HPDE6-E6E7 (cell line): ENCODE data around the gene ITGB4.
"Not testable (repeated sequence)": the region's sequence is repeated elsewhere in the genome, so short reads cannot be mapped to it uniquely, and the experiment has no call there.

Source experiments
- DNase-seq: peaks from one replicate; pipeline ENCODE4 v3.0.0; 2011; ENCODE audit warnings: missing footprints; ENCODE audit errors: extremely low spot score

Gene ITGB4

DNA sequence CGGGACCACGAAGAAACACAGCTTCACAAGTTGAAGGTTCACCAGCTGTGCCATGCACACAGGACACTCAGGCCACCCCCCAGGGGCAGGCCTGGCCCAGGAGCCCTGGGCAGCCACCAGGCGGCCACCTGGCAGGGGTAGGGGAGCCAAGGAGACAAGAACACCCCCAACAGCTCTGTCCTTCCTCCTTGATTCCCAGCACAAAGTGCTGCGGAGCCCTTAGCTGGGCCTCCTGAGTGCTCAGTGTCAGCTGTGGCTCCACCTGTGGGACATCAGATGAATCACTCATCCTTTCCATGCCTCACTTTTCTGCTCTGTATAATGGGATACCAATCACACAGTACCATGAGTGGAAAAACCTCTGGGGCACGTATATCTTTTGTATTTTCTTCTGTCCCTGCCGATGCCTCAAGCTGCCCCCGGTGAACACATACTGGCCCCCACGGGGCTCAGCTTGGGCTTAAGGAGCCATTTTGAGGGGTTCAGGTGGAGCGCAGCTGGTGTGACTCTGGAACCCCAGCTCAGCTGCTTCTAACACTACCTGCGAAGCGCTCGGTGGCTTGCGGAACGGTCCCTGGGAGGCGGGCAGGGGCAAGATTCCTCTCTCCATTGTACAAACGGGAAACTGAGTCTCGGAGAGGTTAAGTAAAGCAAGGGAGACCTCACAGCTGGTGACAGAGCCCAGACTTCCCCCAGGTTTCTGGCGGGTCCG lies 31.7 kb downstream of the ITGB4 start:
- no peak for DNase-seq

DNA sequence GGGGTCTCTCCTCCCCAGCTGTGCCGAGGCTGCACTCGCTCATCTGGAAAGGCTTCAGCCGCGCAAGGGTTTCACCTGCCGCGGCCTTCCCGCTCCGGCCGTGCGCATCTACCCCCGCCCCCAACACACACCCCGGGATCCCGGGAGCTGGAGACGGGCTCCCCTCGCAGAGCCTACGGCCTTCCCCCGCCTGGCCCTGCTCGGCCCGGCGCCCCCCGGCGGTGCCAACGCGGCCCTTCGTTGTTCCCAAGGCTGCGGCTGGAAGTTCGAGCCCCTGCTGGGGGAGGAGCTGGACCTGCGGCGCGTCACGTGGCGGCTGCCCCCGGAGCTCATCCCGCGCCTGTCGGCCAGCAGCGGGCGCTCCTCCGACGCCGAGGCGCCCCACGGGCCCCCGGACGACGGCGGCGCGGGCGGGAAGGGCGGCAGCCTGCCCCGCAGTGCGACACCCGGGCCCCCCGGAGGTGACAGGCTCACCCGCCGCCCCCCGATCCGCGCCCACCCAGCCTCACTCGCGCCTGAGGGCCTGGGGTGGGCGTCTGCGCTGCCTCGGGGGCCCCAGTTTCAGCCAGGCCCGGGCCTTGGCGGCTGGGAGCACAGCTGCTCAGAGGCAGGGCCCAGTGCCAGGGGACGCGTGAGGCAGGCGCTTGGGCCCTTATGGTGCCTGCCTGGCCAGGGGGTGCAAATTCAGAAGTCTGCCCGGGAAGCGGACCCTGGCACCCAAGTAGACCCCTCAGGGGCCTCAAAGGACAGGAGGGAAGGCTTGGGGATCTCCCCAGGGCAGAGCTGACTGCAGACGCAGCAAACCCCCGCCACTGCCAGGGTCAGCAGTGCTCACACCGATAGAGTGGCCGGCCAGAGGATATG lies 32.5 kb downstream of the ITGB4 start:
- no peak for DNase-seq

DNA sequence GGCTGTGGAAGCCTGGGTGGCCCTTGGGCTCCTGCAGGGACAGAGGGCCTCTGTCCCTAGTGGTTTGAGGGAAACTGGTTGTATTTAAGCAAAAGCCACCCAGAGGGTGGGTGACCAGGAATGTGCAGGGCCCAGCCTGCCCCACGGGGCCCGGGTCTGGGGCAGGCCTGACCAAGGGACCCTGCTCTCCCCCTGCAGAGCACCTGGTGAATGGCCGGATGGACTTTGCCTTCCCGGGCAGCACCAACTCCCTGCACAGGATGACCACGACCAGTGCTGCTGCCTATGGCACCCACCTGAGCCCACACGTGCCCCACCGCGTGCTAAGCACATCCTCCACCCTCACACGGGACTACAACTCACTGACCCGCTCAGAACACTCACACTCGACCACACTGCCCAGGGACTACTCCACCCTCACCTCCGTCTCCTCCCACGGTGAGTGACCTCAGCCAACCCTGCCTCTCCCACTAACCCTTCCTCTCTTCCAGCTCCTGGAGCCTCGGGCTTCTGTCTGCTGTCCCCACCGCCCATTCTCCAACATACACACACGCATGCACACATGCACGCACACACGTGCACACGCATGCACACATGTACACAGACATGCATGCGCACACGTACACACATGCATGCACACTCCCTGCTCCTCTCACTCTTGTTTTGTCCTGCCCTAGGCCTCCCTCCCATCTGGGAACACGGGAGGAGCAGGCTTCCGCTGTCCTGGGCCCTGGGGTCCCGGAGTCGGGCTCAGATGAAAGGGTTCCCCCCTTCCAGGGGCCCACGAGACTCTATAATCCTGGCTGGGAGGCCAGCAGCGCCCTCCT lies 33.3 kb downstream of the ITGB4 start:
- DNase-seq: no peak

DNA sequence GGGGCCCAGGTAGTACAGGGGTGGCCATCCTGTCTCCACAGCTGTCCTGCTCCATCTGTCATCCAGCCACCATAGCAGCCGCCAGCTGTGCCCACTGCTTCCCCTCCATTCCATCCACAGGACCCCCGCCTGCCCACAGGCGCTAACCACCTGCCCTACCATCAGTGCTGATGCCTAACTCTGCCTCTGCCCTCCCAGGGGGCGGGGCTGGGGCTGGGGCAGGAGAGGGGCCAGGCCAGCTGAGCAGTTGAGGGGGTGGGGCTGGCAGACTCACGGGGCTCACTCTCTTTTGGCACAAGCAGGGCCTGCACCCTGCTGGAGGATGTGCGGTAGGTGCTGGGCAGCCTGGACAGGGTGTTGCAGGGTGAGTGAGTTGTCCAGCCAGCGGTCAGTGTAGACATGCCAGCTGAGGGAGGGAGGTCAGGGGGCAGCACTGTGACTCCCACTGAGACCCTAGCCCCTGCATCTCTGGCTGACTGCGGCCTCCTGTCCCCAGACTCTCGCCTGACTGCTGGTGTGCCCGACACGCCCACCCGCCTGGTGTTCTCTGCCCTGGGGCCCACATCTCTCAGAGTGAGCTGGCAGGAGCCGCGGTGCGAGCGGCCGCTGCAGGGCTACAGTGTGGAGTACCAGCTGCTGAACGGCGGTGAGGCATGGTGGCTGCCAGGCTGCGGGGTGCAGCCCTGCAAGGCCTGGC lies 34.1 kb downstream of the ITGB4 start:
- DNase-seq: no peak

DNA sequence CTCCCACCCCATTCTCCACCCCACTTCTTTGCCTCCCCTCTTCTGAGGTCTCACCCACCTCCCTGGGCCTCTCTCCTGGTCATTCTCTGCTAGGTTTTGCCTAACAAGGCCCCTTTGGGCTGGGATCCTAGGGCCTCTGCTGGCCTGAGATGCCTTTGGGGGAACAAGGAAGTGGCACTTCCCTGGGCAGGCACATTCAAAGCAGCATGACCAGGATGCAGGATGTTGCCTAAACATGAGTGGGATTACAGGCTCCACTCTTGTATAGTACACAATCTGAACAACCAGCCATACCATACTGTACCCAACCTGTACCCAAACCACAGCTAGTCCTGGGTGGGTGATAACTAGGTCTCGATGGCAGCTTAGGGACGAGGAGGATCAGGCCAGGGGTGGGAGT lies 34.7 kb downstream of the ITGB4 start:
- no peak for DNase-seq

- no peak for DNase-seq
These were observed 35.3 kb downstream of the ITGB4 start for GRCh38 chr17:75756451-75757085.

- no peak for DNase-seq
These were observed 35.9 kb downstream of the ITGB4 start for GRCh38 chr17:75757086-75757681.

DNA sequence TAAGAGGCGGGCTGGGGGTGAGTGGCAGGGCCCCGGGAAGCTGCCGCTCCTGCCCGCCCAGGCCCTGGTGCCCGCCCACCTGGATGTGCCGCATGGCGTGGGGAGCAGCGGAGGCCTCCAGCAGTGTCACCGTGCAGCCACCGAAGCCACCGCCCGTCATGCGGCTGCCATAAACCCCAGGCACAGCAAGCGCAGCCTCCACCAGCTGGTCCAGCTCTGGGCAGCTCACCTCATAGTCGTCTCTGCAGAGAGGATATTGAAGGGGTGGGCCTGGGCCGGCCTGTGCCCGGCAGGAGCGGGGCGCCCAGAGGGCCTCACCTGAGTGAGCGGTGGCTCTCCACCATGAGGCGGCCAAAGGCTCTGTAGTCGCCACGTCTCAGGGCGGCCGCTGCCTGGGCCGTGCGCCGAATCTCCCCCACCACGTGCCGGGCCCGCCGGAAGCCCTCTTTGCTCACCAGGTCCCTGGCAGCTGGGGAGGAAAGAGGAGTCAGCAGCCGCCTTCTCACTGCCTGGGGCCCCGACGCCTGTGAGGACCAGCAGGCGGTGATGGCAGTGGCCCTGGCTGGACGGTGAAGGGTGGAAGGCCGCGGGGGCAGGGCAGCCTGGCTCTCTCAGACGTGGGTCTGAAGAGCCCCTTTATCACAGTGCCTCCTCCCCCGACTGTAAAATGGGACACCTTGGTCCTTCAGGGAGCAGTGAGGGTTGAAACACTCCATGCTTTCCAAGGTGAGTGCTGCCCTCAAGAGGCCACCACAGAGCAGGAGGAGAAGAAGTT lies 37.1 kb downstream of the ITGB4 start:
- DNase-seq: no peak

GRCh38 chr17:75759457-75759856 lies 38.2 kb downstream of the ITGB4 start:
- DNase-seq: no peak

DNA sequence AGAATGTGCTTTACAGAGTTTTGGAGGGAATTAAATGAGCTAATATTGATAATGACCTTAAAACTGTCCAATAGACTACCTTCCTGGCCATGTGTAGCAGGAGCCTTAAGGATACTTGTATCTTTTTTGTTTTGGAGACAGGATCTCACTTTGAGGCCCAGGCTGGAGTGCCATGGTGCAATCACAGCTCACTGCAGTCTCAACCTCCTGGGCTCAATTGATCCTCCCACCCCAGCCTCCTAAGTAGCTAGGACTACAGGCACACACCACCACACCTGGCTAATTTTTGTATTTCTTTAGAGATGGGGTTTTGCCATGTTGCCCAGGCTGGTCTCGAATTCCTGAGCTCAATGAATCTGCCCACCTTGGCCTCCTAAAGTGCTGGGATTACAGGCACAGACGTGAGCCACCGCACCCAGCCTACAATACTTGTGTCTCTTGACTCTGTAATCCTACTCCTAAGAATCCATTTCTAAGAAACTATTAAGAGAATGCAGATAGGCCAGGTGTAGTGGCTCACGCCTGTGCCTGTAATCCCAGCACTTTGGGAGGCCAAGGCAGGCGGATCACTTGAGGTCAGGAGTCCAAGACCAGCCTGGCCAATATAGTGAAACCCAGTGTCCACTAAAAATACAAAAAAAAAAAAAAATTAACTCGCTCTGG lies 38.9 kb downstream of the ITGB4 start:
- DNase-seq: not testable (repeated sequence)

DNA sequence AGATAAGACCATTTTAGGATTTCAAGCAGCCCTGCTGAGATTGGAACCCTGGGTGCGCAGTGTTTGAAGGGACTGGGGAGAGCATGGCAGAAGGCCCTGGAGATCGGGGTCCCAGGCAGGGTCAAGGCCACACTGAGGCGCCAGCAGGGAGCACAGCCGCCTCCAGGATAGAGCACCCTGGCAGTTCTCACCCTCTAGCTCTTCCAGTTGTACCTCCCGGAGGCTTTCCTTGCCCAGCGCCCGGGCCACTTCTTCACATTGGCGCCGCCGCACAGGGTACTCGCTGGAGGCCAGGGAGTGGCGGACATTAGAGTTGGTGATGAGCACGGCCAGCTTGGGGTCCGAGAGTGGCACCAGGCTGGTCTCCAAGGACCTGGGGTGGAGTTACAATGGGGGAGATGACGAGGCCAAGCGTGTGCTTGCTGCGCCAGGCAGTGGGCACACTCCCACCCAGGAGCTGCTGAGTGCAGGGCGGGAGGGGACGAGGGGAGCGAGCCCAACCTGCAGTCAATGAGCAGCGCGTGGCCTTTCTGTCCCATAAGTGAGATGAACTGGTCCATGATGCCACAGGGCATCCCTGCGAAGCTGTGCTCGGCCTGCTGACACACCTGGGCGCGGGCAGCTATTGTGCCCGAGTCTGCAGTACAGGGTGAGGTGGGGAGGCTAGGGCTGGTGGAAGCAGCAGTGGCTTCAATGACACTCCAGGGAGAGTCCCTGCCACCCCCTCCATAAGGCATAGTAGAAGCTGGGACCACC lies 41.4 kb downstream of the ITGB4 start:
- DNase-seq: no peak

GRCh38 chr17:75763269-75763607 lies 42.0 kb downstream of the ITGB4 start:
- DNase-seq: no peak

DNA sequence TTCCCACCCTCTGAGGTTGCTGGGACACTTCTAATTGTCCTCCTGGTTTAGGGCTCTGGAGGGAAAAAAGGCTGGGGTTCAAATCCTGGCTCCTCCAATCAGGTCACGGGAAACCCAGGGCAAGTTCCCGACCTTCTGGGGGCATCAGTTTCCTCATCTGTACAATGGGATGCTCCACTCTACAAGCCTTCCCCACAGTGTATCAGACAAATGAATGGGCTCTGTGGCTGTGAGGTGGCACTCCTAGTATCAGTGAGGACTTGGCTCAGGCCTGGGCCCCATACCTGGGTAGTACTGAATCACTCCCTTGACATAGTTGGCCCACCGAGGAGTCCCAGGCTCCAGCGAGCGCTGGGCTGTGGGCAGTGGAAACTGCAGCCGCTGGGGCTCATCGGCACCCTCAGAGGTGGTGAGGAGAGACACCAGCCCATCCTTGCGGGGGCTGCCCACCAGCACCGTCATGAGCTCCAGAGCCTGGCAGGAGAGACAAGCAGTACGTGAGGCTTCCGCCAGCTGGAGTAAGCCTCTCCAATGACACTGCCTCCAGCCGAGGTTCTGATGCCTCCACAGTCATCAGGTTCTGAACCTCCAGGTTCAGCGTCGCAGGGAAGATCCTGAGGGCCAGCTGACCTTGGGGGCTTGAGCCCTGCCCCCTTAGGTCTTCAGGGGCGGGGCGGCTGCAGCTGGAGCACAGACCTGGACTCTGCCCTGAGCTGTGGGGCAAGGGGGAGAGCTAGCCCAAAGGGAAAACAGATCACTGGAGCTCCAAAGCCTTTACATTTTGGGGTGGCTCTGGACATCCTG lies 42.6 kb downstream of the ITGB4 start:
- DNase-seq: no peak

DNA sequence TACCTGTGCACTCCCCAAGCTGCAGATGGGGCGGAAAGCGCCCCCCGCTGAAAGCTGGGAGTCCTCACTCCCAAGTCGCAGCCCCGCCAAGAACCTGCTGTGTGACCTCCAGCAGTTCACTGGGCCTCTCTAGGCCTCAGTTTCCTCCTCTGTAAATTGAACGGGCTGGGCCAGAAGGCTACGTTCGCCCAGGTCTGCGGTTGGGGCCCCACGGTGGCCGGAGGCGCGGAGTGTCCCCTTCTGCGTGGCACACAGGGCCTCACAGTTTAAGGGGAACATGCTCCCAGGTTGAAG lies 43.1 kb downstream of the ITGB4 start:
- no peak for DNase-seq

GRCh38 chr17:75764711-75765421 lies 43.6 kb downstream of the ITGB4 start, which contains the start of gene GALK1:
TSS of gene GALK1 (minus strand) at chr17:75765192. CDS start at chr17:75765136, 56 bp downstream.
- DNase-seq: no peak

- no peak for DNase-seq
These were observed 44.7 kb downstream of the ITGB4 start for GRCh38 chr17:75765981-75766380.

DNA sequence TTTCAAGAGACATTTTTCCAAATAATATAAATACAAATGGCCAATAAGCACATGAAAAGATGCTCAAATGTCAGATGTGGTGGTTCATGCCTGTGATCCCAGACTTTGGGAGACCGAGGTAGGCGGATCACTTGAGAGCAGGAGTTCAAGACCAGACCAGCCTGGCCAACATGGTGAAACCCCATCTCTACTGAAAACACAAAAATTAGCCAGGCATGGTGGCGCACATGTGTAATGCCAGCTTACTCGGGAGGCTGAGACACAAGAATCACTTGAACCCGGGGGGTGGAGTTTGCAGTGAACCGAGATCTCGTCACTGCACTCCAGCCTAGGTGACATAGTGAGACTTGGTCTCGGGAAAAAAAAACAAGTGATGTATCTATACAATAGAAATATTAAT lies 46.6 kb downstream of the ITGB4 start:
- DNase-seq: no peak
